GM23338 (cell line): ENCODE data around the gene PCBP3. TPM values are rescaled to one million over a fixed set of nuclear protein-coding genes. Genes with fewer than 3 reads are reported as not detected.
"Not testable (repeated sequence)": the region's sequence is repeated elsewhere in the genome, so short reads cannot be mapped to it uniquely, and the experiment has no call there.

Experiments
- ATAC-seq: fragments of 200-7000 bp; cut with Tn5 transposase; 3 replicates; pipeline ENCODE4 v1.9.1; 2020
- DNase-seq: peaks from one replicate; pipeline ENCODE4 v3.0.0-alpha.2; 2015; ENCODE audit warnings: low spot score
- H2AFZ ChIP-seq: fragments of 200-600 bp; sonication (generic); 2 replicates; pipeline ENCODE4 v1.8.0; 2016; ENCODE audit warnings: antibody characterized with exemption, mild to moderate bottlenecking, moderate library complexity
- H3F3A ChIP-seq: fragments of 200-600 bp; sonication (generic); replicated peaks from 2 replicates; pipeline ENCODE4 v1.8.0; 2017; ENCODE audit warnings: antibody characterized with exemption, mixed run types, low read depth
- H3K27ac ChIP-seq: fragments of 200-600 bp; sonication (generic); 2 replicates; pipeline ENCODE4 v1.6.1; 2016; ENCODE audit warnings: low read depth
- H3K27me3 ChIP-seq: fragments of 200-600 bp; sonication (generic); 2 replicates; pipeline ENCODE4 v1.8.0; 2016; ENCODE audit warnings: mild to moderate bottlenecking, mixed run types, moderate library complexity; ENCODE audit not compliant: insufficient read depth
- H3K36me3 ChIP-seq: fragments of 200-600 bp; sonication (generic); 2 replicates; pipeline ENCODE4 v1.8.0; 2016; ENCODE audit warnings: mild to moderate bottlenecking; ENCODE audit not compliant: insufficient read depth
- H3K4me1 ChIP-seq: fragments of 200-600 bp; sonication (generic); 2 replicates; pipeline ENCODE4 v1.8.0; 2016; ENCODE audit warnings: mild to moderate bottlenecking, moderate library complexity; ENCODE audit not compliant: insufficient read depth
- H3K4me2 ChIP-seq: fragments of 200-600 bp; sonication (generic); 2 replicates; pipeline ENCODE4 v1.7.1; 2017; ENCODE audit warnings: mixed run types
- H3K4me3 ChIP-seq: fragments of 200-600 bp; sonication (generic); 2 replicates; pipeline ENCODE4 v1.6.1; 2016; ENCODE audit warnings: mixed run types
- H3K79me2 ChIP-seq: fragments of 200-600 bp; sonication (generic); replicated peaks from 2 replicates; pipeline ENCODE4 v1.8.0; 2017; ENCODE audit warnings: mild to moderate bottlenecking; ENCODE audit not compliant: insufficient read depth
- H3K9me2 ChIP-seq: fragments of 200-600 bp; sonication (generic); 2 replicates; pipeline ENCODE4 v1.8.0; 2017; ENCODE audit not compliant: insufficient read depth
- H4K20me1 ChIP-seq: fragments of 200-600 bp; sonication (generic); replicated peaks from 2 replicates; pipeline ENCODE4 v1.8.0; 2017; ENCODE audit warnings: mild to moderate bottlenecking; ENCODE audit not compliant: insufficient read depth
- H3K27ac Mint-ChIP-seq: 2 replicates; pipeline ENCODE4 v1.8.0; 2020; ENCODE audit warnings: inconsistent platforms, mild to moderate bottlenecking, moderate library complexity, mixed read lengths
- H3K27me3 Mint-ChIP-seq: 3 replicates; pipeline ENCODE4 v1.8.0; 2022; ENCODE audit warnings: low read depth, mild to moderate bottlenecking, moderate library complexity, mixed read lengths, inconsistent platforms; ENCODE audit not compliant: insufficient read depth, poor library complexity
- H3K36me3 Mint-ChIP-seq: 3 replicates; pipeline ENCODE4 v1.8.0; 2021; ENCODE audit warnings: low read depth, mild to moderate bottlenecking, inconsistent platforms, moderate library complexity, mixed read lengths
- H3K4me1 Mint-ChIP-seq: 3 replicates; pipeline ENCODE4 v1.8.0; 2020; ENCODE audit warnings: mild to moderate bottlenecking, inconsistent platforms, mixed read lengths
- H3K4me3 Mint-ChIP-seq: 3 replicates; pipeline ENCODE4 v1.8.0; 2021; ENCODE audit warnings: moderate library complexity, mild to moderate bottlenecking, inconsistent platforms, mixed read lengths
- H3K9me3 Mint-ChIP-seq: 3 replicates; pipeline ENCODE4 v1.8.0; 2020; ENCODE audit warnings: moderate library complexity, mild to moderate bottlenecking, inconsistent platforms, mixed read lengths
- CREB1 ChIP-seq: fragments of 250-450 bp; sonication (Bioruptor Pico); IDR thresholded peaks from 2 replicates; pipeline ENCODE4 v1.5.0; 2020; ENCODE audit warnings: low read depth, mild to moderate bottlenecking, moderate library complexity
- EZH2phosphoT487 ChIP-seq: fragments of 200-600 bp; sonication (generic); IDR thresholded peaks from one replicate; pipeline ENCODE4 v1.8.1; 2018; ENCODE audit warnings: antibody characterized with exemption; ENCODE audit not compliant: unreplicated experiment
- NANOG ChIP-seq: IDR thresholded peaks from 2 replicates; pipeline ENCODE4 v1.6.1; 2016; ENCODE audit warnings: antibody characterized with exemption, borderline replicate concordance
- ZNF331 ChIP-seq: fragments of 250-450 bp; sonication (Bioruptor Pico); IDR thresholded peaks from 2 replicates; pipeline ENCODE4 v1.5.0; 2020; ENCODE audit warnings: low read depth, mild to moderate bottlenecking, moderate library complexity
- ZNF462 ChIP-seq: fragments of 250-450 bp; sonication (Bioruptor Pico); IDR thresholded peaks from 2 replicates; pipeline ENCODE4 v1.5.0; 2020; ENCODE audit warnings: mild to moderate bottlenecking, moderate library complexity
- polyA plus RNA-seq: library from polyadenylated mRNA; unstranded; fragments of >200 nt; fragmentation: Nextera tagmentation; extraction: Ambion mirVana; gene quantifications from 2 replicates; pipeline ENCODE4 v1.2.1, GENCODE V29; 2016
- total RNA-seq: library from RNA; depleted of rRNA; stranded (reverse); fragments of >200 nt; shearing (Covaris generic); gene quantifications from 2 replicates; pipeline ENCODE4 v1.2.3, GENCODE V29; 2014
- TF ChIP-seq, protein P1 (sequence below): IDR thresholded peaks from one replicate; pipeline ENCODE4 v1.6.1; 2018; ENCODE audit warnings: antibody characterized with exemption; ENCODE audit not compliant: unreplicated experiment

Gene PCBP3
- total and polyA plus RNA-seq, 2 experiments from 2014 or later: 7.1 to 9.1 TPM

DNA sequence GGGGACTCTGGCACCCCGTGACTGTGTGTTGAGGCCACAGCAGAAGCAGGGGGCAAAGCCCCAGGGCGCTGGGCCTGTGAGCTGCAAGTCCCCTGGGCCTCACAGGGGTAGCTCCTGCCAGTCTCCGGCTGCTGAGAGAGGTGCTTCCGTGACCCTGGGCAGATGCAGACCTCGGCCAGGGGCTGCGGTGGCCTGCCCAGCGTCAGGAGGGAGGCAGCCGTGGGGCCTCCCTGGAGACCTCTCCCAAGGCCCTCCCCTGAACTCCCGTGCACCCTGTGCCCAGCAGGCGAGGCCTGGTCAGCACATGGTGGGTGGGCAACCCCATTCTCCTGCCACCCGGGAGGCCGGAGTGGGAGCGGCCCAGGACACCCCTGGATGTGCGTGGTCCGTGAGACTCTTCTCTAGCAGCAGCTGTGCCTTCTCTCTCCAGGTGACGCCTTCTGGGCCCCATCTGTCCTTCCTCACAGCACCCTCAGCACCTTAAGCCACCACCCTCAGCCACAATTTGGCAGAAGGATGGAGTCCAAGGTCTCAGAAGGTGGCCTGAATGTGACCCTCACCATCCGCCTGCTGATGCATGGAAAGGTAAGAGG lies 252.3 kb downstream of the PCBP3 start:
- Histone ChIP-seq H3K79me2 (no peaks in the 10 kb centered on the region), H3K4me2 (no peak overlapping the region), H3K27ac (no peak overlapping the region), H3K4me1 (no peaks in the 10 kb centered on the region), H3K9me2 (no peaks in the 10 kb centered on the region), H3K36me3 (no peaks in the 10 kb centered on the region), H2AFZ (no peak overlapping the region), H3K27me3 (no peaks in the 10 kb centered on the region), H3F3A (no peaks in the 10 kb centered on the region), H3K4me3 (no peak overlapping the region), H4K20me1 (no peaks in the 10 kb centered on the region)
- ATAC-seq (no peak), DNase-seq (no peak)
- Mint-ChIP-seq H3K36me3 (no peaks in the 10 kb centered on the region; the same call in 2 of the 3 replicates), H3K27me3 (peaks cover 6% of the 10 kb centered on the region), H3K27ac (no peak overlapping the region), H3K4me1 (peaks cover 2% of the 10 kb centered on the region; the same call in 1 of the 3 replicates), H3K4me3 (no peak overlapping the region), H3K9me3 (no peaks in the 10 kb centered on the region; the same call in 2 of the 3 replicates)
- TF ChIP-seq ZNF462 (no peak), NANOG (no peak), ZNF331 (no peak), CREB1 (no peak), EZH2phosphoT487 (no peak)
- TF ChIP-seq, protein P1, sequence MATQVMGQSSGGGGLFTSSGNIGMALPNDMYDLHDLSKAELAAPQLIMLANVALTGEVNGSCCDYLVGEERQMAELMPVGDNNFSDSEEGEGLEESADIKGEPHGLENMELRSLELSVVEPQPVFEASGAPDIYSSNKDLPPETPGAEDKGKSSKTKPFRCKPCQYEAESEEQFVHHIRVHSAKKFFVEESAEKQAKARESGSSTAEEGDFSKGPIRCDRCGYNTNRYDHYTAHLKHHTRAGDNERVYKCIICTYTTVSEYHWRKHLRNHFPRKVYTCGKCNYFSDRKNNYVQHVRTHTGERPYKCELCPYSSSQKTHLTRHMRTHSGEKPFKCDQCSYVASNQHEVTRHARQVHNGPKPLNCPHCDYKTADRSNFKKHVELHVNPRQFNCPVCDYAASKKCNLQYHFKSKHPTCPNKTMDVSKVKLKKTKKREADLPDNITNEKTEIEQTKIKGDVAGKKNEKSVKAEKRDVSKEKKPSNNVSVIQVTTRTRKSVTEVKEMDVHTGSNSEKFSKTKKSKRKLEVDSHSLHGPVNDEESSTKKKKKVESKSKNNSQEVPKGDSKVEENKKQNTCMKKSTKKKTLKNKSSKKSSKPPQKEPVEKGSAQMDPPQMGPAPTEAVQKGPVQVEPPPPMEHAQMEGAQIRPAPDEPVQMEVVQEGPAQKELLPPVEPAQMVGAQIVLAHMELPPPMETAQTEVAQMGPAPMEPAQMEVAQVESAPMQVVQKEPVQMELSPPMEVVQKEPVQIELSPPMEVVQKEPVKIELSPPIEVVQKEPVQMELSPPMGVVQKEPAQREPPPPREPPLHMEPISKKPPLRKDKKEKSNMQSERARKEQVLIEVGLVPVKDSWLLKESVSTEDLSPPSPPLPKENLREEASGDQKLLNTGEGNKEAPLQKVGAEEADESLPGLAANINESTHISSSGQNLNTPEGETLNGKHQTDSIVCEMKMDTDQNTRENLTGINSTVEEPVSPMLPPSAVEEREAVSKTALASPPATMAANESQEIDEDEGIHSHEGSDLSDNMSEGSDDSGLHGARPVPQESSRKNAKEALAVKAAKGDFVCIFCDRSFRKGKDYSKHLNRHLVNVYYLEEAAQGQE: no peak

GRCh38 chr21:45896431-45896830 lies 252.9 kb downstream of the PCBP3 start:
- not testable (repeated sequence) for H3K9me3 Mint-ChIP-seq, H3K27ac ChIP-seq, H3K36me3 Mint-ChIP-seq, H3K27me3 Mint-ChIP-seq, H3K4me3 Mint-ChIP-seq, ATAC-seq, H3F3A ChIP-seq, H3K27me3 ChIP-seq, H3K27ac Mint-ChIP-seq, H3K4me1 ChIP-seq, H3K4me2 ChIP-seq, H4K20me1 ChIP-seq, H3K36me3 ChIP-seq, H3K4me1 Mint-ChIP-seq, H3K9me2 ChIP-seq, H3K4me3 ChIP-seq, H2AFZ ChIP-seq, DNase-seq, H3K79me2 ChIP-seq
